Erythroblast (primary cell): ENCODE measurements around the gene ZNF749.

Experiments
- GATA1 ChIP-seq: IDR thresholded peaks from 2 replicates; pipeline ENCODE4 v1.6.1; 2011; ENCODE audit warnings: low read depth, mild to moderate bottlenecking, control low read depth, low read length, moderate library complexity
- POLR2A ChIP-seq: IDR thresholded peaks from 2 replicates; pipeline ENCODE4 v1.6.1; 2011; ENCODE audit warnings: mild to moderate bottlenecking, low read length

GRCh38 chr19:57465680-57466381 lies 30.7 kb downstream of the ZNF749 start:
- TF ChIP-seq POLR2A, result no peak
- TF ChIP-seq GATA1, result no peak
